NCI-H748 (cell line): ENCODE measurements around the gene SDHAF1.
"Not testable (repeated sequence)": the region's sequence is repeated elsewhere in the genome, so short reads cannot be mapped to it uniquely, and the experiment has no call there.

Experiments
- DNase-seq: peaks from one replicate; lab custom pipeline; 2025; ENCODE audit not compliant: unreplicated experiment; lab: John Stamatoyannopoulos, UW

The SDHAF1 gene

DNA sequence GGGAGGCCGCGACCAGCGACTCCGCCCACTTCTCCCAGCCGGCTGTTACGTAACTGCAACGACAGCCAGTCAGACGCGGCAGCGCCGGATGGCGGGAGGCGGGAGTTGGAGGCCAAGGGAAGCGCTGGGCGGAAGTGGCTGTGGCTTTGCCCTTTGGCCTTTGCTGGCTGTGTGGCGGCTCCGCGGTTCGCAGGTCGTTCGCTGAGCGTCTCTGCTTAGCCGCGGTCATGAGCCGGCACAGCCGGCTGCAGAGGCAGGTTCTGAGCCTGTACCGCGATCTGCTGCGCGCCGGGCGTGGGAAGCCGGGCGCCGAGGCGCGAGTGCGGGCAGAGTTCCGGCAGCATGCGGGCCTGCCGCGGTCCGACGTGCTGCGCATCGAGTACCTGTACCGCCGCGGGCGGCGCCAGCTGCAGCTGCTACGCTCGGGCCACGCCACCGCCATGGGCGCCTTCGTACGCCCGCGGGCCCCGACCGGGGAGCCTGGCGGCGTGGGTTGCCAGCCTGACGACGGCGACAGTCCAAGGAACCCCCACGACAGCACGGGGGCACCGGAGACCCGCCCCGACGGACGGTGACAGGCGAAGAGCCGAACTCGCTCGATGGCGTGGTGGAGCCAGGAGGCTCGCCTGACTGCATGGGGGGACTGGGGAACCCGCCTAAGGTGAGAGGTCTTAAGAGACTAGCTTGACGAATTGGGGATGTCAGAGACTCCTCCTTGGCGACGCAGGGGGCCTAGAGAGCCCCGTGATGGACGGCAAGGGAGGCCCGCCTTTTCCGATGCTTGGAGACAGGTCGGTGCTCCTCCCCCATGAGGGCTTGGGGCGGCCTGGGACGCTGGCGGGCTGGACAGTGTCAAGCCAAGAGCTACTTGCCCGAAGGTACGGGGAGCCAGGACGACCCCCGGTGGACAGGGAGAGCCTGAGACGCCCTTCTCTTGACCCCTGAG, at the start of gene SDHAF1:
SDHAF1 (plus strand) TSS at position 141 of the 946 bp plus-strand sequence; CDS start at position 228, 87 bp downstream.
- DNase-seq = peak; percentile 98

GRCh38 chr19:35946203-35946602, 48.8 kb upstream of the SDHAF1 start:
- DNase-seq = no peak

GRCh38 chr19:35949131-35949530, 45.9 kb upstream of the SDHAF1 start:
- no peak for DNase-seq

- DNase-seq = no peak
Observed at GRCh38 chr19:35955881-35956634, 38.9 kb upstream of the SDHAF1 start.

- not testable (repeated sequence) for DNase-seq
Observed at GRCh38 chr19:35957411-35957810, 37.6 kb upstream of the SDHAF1 start.

- no peak for DNase-seq
Observed at GRCh38 chr19:35958660-35959039, 36.3 kb upstream of the SDHAF1 start.

DNA sequence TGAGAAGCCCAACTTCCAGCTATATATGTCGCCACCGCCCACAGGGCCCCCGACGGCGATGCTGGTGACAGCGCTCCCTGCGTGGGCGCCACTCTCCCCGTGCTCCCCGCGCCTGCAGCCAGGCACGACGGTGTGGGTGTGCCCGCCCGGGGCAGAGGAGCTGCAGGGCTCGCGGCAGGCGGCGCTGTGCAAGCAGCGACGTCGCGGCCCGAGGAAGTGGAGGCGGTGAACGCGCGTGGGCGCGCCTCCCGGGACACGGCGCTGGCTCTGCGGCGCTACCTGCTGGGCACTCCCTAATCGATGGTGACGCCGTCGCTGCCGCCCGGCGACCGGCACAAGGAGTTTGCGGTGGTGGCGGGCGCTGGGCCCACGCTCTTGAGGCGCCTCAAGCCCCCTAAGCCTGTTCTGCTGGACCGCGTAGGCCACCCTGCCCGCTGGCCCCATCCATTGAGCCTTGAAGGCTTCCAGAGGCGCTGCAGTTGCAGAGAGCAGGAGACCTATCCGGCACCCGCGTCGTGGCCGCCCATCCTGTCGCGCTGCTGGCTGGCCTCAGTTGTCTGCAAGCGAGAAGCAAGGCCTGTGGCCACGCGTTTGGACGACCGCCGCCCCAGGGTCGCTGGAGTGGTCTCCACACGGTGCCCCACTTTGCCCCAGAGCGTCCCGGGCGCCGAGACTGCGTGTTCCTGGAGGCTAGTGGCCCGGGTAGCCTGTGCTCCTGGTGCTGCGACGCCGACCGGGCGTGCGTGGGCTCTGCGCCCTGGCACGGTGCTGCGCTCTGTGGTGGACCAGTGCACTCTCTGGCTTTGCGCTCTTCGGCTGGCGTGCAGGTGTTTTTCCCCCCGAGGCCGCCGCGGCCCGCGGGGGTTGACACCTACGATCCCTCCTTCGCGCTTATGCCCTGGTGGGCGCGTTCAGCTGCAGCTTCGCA, 35.7 kb upstream of the SDHAF1 start:
- DNase-seq = peak; percentile 57

GRCh38 chr19:35959968-35960320, 35.0 kb upstream of the SDHAF1 start:
- DNase-seq = no peak

- DNase-seq = no peak
Observed at GRCh38 chr19:35960432-35960972, 34.5 kb upstream of the SDHAF1 start.

- no peak for DNase-seq
Observed at GRCh38 chr19:35963514-35963913, 31.5 kb upstream of the SDHAF1 start.

DNA sequence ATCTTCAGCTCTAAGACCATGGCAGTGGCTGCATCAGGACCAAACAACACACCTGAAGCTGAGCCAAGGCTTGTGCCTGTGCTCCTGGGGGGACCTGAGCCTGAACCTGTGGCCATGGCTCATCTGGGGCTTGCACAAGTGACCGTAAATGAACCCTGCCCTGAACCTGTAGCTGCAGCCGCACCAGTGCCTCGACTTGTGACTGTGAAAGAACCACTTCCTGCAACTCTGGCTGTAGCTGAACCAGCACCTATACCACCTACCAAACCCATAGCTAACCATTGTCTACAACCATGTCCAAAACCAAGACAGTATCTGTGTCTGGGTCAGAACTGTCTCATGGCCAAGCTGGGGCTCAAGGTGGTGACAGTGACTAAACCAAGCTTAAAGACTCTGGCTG, 28.2 kb upstream of the SDHAF1 start:
- DNase-seq = no peak

DNA sequence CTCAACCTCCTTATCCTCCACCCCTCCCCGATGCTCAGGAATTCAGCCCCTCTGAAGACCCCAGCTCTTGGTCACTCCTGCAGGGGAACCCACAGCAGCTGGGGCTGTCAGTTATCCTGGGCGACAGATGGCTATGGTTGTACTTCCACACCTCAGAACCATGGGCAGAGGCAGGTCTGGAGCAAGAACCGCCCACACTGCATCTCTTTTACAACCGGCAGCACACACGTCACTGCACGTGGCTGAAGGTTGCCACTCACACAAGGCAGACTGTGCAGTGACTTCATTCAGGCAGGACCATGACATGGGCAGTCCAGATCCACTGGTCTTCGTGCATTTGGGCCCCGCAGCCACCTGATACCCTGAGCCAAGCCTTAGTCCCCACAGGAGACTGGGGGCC, 21.5 kb upstream of the SDHAF1 start:
- no peak for DNase-seq

- DNase-seq = no peak
Observed at GRCh38 chr19:35975608-35976214, 19.3 kb upstream of the SDHAF1 start.

GRCh38 chr19:35977446-35978222, 17.4 kb upstream of the SDHAF1 start:
- peak; percentile 65 for DNase-seq

DNA sequence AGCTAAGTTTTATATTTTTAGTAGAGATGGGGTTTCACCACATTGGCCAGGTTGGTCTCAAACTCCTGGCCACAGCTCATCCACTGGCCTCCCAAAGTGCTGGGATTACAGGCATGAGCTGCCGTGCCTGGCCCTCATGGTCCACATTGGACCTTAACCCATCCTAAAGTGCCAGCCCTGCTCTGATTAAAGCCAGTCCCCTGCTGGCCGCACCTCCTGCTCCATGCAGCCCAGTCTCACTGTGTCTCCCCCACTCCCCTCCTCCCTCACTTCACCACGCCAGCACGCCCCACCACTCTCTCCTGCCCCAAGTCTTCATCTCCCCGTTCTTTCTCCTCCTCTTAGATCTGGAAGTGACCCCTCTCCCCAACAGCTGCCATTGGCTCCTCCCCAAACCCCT, 16.7 kb upstream of the SDHAF1 start:
- no peak for DNase-seq

- no peak for DNase-seq
Observed at GRCh38 chr19:35978832-35979365, 16.1 kb upstream of the SDHAF1 start.

GRCh38 chr19:35980997-35981396, 14.0 kb upstream of the SDHAF1 start:
- not testable (repeated sequence) for DNase-seq

DNA sequence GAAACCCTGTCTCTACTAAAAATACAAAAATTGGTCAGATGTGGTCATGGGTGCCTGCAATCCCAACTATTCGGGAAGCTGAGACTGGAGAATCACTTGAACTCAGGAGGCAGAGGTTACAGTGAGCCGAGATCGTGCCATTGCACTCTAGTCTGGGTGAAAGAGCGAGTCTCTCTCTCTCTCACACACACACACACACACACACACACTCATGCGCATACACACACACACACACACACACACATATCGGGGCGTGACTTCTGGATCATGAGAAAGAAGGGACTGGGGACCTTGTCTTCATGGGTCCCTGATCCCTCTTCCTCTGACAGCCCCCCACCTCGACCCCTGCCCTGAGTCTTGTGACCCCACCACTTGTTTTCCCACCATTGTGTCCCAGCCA, 11.8 kb upstream of the SDHAF1 start:
- no peak for DNase-seq

GRCh38 chr19:35986111-35986510, 8.9 kb upstream of the SDHAF1 start:
- DNase-seq = no peak
